HFF-Myc (cell line): ENCODE measurements around the gene TRPM1.

ENCODE experiments used
- DNase-seq: peaks from one replicate; pipeline ENCODE4 v3.0.0-alpha.2; 2011; ENCODE audit warnings: low read depth; ENCODE audit errors: extremely low read depth
- H3K4me3 ChIP-seq: replicated peaks from 2 replicates; pipeline ENCODE4 v1.5.1; 2011; ENCODE audit warnings: low read depth, mild to moderate bottlenecking, control low read depth, low read length
- CTCF ChIP-seq: IDR thresholded peaks from 2 replicates; pipeline ENCODE4 v1.5.1; 2012; ENCODE audit warnings: mild to moderate bottlenecking, low read depth, low read length, control low read depth; ENCODE audit errors: missing control alignments

The TRPM1 gene

GRCh38 chr15:31067890-31068603, 33.5 kb downstream of the TRPM1 start:
- H3K4me3 ChIP-seq = no peak overlapping the region
- TF ChIP-seq CTCF = no peak
- no peak for DNase-seq

- TF ChIP-seq CTCF = no peak
- DNase-seq = no peak
- no peak overlapping the region for H3K4me3 ChIP-seq
Observed at GRCh38 chr15:31065824-31066223, 35.7 kb downstream of the TRPM1 start.

GRCh38 chr15:31062911-31063310, 38.6 kb downstream of the TRPM1 start:
- DNase-seq = no peak
- peak overlapping the region; percentile 2; the same call in 1 of the 2 replicates for H3K4me3 ChIP-seq
- no peak for TF ChIP-seq CTCF

GRCh38 chr15:31062310-31062847, 39.1 kb downstream of the TRPM1 start:
- DNase-seq = peak; percentile 12
- no peak for TF ChIP-seq CTCF

GRCh38 chr15:31060429-31061140, 40.9 kb downstream of the TRPM1 start:
- TF ChIP-seq CTCF = no peak
- no peak for DNase-seq
- H3K4me3 ChIP-seq = no peak overlapping the region

More at GRCh38 chr15:31062310-31062847, 39.1 kb downstream of the TRPM1 start:
- H3K4me3 ChIP-seq = peak overlapping the region; percentile 2; the same call in 1 of the 2 replicates

GRCh38 chr15:31058236-31058962, 43.1 kb downstream of the TRPM1 start:
- H3K4me3 ChIP-seq = no peak overlapping the region
- no peak for DNase-seq
- TF ChIP-seq CTCF = no peak
